HL-60 (cell line): Measurements from ENCODE around the gene CYSTM1.

Experiments used
- DNase-seq, 2 experiments: peaks; one replicate each; pipeline ENCODE4 v3.0.0-alpha.2; 2010 to 2020; ENCODE audit warnings: low read depth in 1 of 2, low spot score in 1 of 2
- H3K27ac ChIP-seq: fragments of 250-450 bp; sonication (Bioruptor Pico); replicated peaks from 2 replicates; pipeline ENCODE4 v1.5.1; 2020; ENCODE audit warnings: mild to moderate bottlenecking, moderate library complexity
- H3K27me3 ChIP-seq: fragments of 250-450 bp; sonication (Bioruptor Pico); 2 replicates; pipeline ENCODE4 v1.5.1; 2021; ENCODE audit warnings: mild to moderate bottlenecking, moderate library complexity; ENCODE audit not compliant: insufficient read depth, poor library complexity, severe bottlenecking
- H3K4me3 ChIP-seq: replicated peaks from 2 replicates; pipeline ENCODE4 v1.5.1; 2011; ENCODE audit warnings: mild to moderate bottlenecking, control low read depth, low read length; ENCODE audit not compliant: insufficient read depth
- CTCF ChIP-seq: IDR thresholded peaks from one replicate; pipeline ENCODE4 v1.5.1; 2011; ENCODE audit warnings: low read length, control low read depth, inconsistent platforms; ENCODE audit not compliant: insufficient read depth
- GABPA ChIP-seq: IDR thresholded peaks from 2 replicates; pipeline ENCODE4 v1.6.1; 2012; ENCODE audit warnings: low read depth
- POLR2AphosphoS5 ChIP-seq: IDR thresholded peaks from 2 replicates; pipeline ENCODE4 v1.6.1; 2012; ENCODE audit warnings: low read depth
- REST ChIP-seq: IDR thresholded peaks from 2 replicates; pipeline ENCODE4 v1.6.1; 2012; ENCODE audit warnings: low read depth; ENCODE audit not compliant: insufficient replicate concordance
- SPI1 ChIP-seq: IDR thresholded peaks from 2 replicates; pipeline ENCODE4 v1.6.1; 2012; ENCODE audit warnings: low read depth, mild to moderate bottlenecking, borderline replicate concordance

CYSTM1 gene

DNA sequence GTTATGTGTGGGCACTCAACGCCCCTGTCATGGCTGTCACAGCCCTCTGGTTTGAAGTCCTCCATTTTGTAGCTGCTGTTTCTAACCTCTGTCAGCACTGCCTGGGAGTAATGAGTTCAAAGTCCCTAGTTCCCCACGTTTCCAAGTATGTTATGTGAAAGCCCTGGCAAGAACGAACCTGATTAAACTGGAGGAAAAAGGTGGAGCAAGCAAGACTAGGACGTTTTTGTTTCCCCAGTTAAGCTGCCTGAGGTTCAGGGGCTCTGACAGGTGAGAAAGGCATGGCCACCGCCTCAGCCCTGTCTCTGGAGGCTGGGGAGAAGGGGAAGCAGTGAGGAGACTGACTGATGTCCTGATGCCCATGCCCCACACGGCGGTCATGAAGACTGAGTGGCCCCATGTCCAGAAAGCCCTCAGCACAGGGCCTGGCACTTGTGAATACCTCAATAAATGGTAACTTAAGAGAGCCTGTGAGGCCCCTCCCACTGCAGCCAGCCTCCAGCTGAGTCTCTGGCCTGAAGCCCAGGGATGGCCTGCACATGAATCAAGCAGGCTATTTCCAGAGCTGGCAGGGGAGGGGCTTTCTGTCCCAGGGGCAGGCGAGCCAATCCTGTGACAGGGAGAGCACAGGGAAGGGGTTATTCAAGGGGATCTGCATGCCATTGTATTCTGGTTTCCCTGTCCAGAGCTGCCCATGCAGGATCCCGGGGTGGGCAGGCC lies 66.2 kb downstream of the CYSTM1 start:
- DNase-seq = no peak
- H3K27ac ChIP-seq = no peak overlapping the region

GRCh38 chr5:140242099-140242498 lies 67.1 kb downstream of the CYSTM1 start:
- Histone ChIP-seq H3K27me3 (no peaks in the 10 kb centered on the region), H3K4me3 (no peak overlapping the region), H3K27ac (no peak overlapping the region)
- TF ChIP-seq SPI1 (no peak), REST (no peak), POLR2AphosphoS5 (no peak), GABPA (no peak), CTCF (no peak)
- no peak for DNase-seq

More for the DNA sequence above, 66.2 kb downstream of the CYSTM1 start:
- Histone ChIP-seq H3K27me3 (no peaks in the 10 kb centered on the region), H3K4me3 (no peak overlapping the region)
- no peak for TF ChIP-seq REST
- no peak for TF ChIP-seq GABPA
- no peak for TF ChIP-seq SPI1
- no peak for TF ChIP-seq CTCF
- TF ChIP-seq POLR2AphosphoS5 = no peak

- Histone ChIP-seq H3K27ac (no peak overlapping the region), H3K27me3 (no peaks in the 10 kb centered on the region), H3K4me3 (no peak overlapping the region)
- TF ChIP-seq REST = no peak
- TF ChIP-seq POLR2AphosphoS5 = no peak
- no peak for TF ChIP-seq CTCF
- TF ChIP-seq GABPA = no peak
- TF ChIP-seq SPI1 = no peak
- no peak for DNase-seq
Observed at GRCh38 chr5:140242890-140243585, 68.0 kb downstream of the CYSTM1 start.
